AG20443 (cell line): Measurements from ENCODE around the gene MTHFD1.

Experiments used
- DNase-seq: peaks from one replicate; pipeline ENCODE4 v3.0.0; 2012; ENCODE audit warnings: low spot score, mixed read lengths

Gene MTHFD1

DNA sequence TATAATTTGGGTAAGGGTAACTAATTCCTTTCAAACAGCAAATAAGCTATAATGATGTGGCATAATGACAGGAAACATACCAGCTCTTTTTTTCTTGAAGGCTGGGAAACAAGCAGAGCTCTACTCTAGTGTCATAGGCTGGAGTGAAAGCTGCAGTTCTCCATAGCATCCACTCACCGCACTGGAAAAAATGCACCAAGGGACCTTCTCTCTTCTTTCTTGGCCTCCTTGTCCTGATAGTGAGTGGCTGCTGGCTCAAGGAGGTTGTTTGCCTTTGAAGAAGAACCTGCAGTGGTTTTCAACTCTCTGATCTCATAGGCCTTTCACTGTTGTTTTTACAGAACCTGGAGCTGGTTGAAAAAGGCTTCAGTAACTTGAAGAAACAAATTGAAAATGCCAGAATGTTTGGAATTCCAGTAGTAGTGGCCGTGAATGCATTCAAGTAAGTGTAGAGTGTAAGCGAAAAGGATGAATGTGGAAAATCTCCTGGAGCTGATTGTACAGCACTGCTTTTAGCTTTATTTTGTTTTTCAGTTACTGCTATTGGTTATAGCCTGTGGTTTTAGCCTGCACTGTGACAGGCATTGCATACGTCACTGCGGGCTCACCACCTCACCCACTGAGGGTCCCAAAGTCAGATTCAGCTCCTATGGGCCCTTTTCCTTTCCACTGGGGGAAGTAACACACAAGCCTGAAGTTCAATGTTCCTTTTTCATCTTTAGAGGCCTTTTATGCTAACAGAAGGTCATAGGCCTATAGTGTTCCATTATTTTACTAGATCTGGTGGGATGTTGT, 59.9 kb downstream of the MTHFD1 start:
- DNase-seq: no peak

DNA sequence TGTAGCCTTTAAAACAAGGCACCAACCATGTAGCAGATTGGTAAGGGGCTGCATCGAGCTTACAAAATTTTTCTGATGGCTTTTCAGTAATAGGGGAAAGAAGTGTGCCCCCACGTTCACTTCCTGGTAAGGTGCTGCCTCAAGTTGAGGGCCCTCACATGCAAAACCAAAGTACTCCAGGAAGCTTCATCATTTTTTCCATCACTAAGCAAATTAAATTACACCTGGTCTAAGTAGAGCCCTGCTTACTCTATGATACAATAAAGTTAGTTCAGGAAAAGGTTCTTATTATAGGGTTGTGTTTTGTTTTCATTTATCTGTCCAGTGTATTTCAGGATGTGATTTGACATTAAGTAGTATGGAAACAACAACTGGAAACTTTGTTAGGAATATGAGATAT, 62.1 kb downstream of the MTHFD1 start:
- no peak for DNase-seq

DNA sequence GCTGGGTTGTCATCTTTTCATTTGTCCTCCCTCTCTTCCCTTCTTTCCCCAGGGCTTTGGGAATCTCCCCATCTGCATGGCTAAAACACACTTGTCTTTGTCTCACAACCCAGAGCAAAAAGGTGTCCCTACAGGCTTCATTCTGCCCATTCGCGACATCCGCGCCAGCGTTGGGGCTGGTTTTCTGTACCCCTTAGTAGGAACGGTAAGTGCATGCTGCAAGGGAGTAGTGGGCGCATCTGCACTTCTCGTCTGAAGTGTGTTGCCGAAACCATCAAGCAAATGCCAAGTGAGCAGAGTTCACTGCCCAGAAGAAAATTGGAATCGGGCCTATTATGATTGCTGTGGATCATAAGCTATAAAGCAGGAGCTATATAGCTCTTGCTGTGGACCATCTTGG, 66.5 kb downstream of the MTHFD1 start:
- DNase-seq: no peak

DNA sequence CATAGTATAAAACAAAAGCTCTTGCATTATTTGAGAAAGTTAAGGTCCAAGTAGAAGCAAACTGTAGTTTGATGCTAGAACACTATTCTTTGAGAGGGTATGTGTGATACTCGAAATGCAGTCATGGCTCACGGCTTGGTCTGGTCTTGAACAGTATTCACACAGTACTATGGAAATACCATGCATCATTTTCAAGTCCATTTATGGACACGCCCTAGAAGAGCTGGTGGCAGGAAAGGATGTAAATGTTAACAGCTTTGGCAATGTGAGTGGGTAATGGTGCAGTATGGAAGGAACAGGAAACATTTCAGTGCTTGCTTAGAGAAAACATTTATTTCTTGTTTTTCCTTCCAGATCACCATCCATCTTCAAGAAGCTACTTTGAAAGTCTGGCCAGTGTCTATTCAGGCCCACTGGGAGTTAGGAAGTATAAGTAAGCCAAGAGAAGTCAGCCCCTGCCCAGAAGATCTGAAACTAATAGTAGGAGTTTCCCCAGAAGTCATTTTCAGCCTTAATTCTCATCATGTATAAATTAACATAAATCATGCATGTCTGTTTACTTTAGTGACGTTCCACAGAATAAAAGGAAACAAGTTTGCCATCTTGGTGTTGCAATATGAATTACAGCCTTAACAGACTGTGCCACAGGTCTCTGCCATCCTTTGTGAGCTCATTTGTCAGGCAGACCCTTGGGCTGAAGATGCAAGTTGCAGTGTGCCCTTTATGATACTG, 71.4 kb downstream of the MTHFD1 start:
- no peak for DNase-seq

DNA sequence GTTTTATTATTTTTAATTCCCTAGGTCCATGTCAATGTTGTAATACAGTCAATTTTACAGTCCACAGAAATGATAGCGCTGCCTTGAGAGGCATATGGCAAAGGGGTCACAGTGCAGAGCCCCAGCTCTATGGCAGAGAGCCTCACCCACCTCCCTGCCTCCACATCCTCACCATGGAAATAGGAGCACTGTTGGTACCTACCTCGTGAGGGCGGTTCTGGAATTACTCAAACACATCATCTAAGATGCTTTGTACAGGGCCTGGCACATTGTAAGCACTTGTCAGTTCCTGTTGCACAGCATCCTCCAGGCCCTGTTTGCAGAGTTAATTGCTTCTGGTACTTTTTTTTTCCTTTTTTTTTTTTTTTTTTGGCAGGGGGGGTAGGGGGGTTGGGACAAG, 73.1 kb downstream of the MTHFD1 start:
- DNase-seq: no peak

DNA sequence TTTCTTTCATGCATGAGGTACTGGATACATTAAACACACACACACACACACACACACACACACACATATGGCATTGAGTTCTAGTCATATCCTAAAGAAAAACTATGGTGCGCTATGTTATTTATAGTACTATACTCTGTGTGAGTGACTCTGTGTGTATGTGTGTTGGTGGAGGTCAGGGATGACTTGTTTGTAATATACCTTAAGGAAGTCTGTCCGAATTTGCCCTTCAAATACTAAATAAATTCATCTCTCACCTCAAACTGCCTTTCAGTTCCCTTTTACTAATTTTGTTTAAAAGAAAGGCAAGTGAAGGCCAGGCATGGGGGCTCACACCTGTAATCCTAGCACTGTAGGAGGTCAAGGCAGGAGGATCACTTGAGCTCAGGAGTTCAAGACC, 75.0 kb downstream of the MTHFD1 start:
- DNase-seq: no peak

DNA sequence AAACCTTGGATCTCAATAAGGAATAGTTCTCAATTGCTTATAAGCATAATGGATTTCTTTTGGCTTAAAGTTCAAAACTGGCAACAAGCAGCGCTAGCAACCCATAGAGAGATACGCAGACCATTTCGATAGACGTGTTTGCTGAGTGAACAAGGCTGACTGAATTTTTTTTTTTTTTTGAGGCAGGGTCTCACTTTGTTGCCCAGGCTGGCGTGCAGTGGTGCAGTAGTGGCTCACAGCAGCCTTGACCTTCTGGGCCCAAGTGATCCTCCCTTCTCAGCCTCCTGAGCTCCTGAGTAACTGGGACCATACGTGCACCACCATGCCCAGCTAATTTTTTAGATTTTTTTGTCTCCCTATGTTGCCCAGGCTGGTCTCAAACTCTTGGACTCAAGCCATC, 75.7 kb downstream of the MTHFD1 start:
- DNase-seq: no peak

DNA sequence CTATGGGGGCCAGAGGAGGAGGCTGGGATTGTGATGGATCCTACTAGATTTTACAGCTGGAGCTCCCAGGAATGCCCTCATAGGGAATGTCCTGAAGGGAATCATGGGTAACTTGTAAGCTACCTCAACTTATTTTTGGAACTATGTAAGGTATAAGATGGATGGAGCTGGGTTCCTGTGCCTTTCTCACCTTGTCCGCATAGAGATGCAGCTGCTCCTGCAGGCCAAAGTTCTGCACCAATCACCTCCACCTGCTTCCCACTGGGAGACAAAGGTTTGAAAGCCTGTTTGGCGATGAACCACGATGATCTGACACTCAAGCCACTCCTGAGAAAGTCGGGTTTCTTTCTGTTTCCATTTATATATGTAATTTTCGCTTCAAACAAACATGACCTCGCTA, 76.5 kb downstream of the MTHFD1 start:
- no peak for DNase-seq

DNA sequence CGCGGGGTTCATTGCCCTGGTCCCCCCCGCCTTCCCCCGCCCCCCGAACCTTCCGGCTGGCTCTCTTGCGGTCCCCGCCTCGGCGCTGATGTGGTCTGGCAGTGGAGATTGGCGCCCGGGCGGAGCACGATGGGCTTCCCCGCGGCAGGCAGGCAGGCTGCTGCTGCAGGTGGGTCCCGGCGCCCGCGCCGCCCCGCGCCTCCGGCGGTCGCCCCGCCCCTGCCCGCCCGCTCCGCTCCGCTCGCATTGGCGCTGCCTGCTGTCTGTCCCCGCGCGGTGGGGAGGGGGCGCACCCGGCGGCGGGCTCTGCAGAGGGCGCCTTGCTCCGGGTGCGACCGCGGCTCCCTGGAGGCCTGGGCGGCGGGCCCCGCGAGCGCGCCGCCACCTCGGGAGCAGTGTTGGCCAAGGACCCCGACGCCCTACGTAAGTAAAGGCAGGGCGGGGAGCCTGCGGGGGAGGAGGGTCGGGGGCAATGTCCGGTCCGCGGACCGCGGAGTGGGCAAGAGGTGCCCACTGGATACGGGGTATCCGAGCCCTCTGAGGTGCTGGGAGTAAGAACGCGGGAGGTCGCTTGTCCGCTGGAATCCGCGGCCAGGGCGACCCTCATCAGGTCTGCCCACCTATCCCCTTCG, 77.2 kb downstream of the MTHFD1 start, which contains the start of gene AKAP5:
AKAP5 (plus strand) TSS at position 309 of the 632 bp plus-strand sequence. CDS start 2,896 bp downstream, outside the sequence.
- DNase-seq: peak; percentile 77

DNA sequence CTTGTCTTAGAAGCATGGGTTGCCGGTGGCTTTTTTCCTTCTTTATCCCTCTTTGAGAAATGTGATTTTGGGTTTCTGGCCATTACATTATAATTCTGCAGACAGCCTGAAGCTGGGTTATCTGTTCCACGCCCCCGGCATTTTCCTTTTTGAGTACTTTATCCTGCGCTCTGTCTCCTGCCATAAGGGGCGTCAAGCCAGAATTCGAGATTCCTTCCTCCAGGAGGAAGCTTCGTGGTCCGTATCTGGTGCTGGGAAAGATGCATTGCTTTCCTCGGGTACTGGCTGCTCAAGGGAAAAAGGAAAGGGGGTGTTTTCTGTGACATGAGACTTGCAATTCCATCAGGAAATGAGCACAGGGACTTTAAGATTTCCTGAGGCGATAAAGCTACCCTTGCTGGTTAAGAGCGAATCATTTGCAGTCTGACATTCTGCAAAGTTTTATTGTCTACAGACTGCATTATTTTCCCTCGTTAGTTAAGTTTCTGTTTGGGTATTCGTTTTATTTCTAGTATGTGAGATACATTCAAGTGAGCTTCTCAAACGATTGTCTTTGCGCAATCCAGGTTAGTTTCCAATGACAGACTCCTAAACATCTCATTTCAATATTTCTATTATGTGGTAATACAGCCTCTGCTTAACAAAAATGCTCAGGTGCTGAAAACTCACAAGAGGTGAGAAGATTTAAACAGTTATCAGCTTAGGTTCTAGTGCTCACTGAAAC, 77.8 kb downstream of the MTHFD1 start:
- peak; percentile 70 for DNase-seq

DNA sequence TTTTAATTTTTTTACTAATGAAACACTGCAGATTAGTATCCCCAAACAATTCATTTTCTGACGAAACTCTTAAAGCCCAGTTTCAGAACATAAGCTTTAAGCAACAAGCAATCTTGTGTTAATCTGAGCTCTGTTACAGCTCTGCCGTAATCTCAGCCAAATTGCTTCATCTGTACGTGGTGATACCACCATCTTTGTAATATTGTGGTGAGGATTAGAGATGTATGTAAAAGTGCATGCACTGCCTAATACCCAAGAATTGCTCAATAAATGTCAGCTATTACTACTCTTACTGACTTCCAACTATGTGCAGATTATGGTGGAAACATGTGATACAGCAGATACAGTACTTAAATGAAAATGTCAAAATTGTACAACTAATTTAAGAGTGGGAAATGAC, 78.9 kb downstream of the MTHFD1 start:
- no peak for DNase-seq

DNA sequence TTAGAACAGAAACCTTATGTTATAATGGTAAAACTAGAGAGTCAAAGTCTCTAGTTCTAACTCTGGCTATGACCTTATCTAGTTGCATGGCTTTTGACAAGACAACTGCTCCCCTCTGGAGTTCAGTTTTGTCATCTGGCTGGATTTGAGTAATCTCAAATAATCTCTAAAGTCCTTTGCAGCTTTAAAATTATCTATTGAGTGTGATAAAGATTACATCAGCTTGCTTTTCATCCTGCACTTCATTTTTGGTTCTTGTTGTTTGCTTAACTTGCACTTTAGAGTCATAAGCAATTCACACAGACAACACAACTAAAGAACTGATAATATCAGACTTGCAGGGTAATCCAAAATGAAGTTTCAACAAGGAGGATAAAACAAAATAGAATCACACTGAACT, 79.4 kb downstream of the MTHFD1 start:
- DNase-seq: no peak

DNA sequence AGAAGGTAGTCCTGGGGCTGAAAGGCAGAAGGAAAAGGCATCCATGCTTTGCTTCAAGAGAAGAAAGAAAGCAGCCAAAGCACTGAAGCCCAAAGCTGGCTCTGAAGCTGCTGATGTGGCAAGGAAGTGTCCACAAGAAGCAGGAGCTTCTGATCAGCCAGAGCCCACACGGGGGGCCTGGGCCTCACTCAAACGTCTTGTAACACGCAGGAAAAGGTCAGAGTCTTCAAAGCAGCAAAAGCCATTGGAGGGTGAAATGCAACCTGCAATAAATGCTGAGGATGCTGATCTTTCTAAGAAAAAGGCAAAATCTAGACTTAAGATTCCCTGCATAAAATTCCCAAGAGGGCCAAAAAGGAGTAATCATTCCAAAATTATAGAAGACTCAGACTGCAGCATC, 80.3 kb downstream of the MTHFD1 start:
- no peak for DNase-seq

DNA sequence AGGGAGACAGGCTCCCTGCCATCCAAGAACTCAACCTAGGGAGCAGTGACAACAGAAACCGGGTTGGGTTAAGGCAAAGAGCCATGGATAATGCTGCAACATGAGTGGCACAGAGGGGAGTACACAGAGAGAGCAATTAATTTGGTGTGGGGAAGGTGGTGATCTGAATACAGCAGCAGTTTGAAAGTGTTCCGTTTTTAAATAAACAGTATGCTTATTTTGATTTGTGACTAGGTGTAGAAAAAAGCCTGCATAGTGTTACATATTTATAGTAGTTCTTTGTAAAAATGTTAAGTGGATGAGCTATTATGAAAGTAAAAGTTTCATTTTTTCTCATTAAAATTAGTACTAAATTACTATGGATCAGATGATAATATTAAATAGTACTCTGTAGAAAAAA, 85.9 kb downstream of the MTHFD1 start:
- no peak for DNase-seq

DNA sequence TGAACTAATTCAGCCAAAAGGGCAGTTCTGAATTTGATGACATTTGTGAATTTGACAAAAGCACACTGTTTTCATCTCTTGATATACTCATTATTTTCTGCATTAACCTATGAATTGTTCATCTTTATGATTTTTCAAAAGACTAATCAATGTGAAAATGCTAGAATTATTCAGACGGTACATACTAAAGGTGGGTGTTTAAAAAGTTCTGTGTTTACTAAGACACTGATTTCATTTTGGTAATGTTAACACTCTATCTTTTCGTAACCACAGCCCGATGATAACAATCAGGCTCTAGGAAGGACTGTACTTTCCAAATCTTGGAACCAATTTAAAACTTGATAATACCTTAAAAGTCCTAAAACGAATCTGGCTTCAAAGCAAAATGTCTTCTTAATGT, 86.5 kb downstream of the MTHFD1 start:
- DNase-seq: no peak

DNA sequence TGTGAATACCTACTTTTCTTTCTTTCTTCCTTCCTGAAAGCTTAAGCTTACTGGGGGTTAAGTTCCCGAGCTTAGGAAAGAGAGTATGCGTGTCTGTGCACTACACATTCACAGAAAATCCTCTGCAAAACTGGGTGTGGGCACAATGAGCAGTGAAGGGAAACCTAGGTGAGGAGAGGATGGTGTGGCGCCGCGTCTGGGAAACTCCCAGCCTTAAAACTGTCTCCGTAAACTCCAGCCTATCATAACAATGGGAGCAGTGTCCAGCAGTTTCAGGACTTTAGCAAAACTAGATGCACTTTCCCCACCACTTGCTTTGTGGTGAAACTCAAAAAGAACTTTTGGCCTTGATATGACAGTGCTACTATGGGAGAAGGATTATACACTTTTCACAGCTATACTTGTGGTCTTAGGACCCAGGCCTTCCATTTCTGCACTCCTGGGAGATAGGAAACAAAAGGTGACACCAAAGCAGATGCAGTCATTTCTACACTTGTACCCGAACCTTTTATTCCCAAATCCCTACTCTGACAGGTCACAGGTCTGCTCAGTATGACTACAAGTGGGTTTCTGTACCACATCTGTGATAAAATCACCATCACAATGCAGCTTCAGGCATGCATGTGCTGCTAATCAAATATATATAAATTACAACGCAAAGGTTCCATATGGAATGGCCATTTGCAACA, 87.6 kb downstream of the MTHFD1 start:
- no peak for DNase-seq

DNA sequence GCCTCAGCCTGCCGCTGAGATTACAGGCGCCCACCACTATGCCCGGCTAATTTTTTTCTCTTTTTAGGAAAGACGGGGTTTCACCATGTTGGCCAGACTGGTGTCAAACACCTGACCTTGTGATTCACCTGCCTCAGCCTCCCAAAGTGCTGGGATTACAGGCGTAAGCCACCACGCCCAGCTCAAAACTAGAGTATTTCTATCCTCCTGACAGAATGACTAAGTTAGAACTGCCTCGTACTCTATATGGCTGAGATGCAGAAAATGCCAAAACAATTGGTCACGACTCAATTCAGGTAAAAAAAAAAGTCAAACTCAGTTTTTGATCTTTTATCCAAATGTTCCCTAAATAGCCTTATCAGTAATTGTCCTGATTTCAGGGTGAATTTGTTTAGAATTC, 88.3 kb downstream of the MTHFD1 start:
- no peak for DNase-seq

DNA sequence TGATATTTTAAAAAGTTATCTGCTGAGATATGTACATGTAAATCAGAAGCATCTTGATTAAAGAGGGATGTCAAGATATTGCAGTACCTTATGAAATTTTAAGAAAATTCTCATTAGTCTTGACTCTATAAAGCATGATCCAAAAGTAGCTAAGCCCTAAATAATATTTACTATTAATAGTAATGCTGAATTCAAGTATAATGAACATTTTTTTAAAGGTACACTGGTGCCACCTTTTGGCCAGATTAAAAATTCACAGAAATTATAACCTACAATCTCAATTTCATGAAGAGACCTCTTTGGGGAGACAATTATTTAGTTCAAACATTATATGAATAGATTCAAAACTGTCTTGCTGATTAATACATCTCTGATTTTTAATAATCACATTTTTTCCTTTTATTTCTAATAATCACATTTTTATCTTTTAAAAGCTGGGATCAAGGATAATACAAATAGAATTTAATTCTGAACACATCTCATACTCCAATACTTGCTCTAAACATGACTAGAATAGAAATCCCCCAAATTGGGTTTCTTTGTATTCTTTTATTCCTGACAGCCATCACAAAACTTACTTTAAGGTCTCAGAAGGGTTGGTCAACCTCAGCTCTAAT, 90.6 kb downstream of the MTHFD1 start:
- DNase-seq: peak; percentile 30

DNA sequence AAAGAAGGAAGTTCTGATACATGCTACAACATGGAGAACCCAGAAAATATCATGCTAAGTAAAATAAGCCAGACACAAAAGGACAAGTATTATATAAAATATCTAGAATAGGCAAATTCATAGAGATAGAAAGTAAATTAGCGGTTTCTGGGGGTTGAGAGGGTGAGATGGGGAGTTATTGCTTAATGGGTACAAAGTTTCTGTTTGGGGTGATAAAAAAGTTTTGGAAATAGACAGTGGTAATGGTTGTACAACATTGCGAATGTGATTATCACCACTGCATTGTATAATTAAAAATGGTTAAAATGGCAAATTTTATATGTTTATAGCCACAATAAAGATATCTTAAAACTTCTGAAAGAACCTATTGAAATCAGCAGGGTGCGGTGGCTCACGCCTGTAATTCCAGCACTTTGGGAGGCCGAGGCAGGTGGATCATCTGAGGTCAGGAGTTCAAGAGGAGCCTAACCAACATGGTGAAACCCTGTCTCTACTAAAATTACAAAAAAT, 100.5 kb downstream of the MTHFD1 start:
- DNase-seq: no peak

DNA sequence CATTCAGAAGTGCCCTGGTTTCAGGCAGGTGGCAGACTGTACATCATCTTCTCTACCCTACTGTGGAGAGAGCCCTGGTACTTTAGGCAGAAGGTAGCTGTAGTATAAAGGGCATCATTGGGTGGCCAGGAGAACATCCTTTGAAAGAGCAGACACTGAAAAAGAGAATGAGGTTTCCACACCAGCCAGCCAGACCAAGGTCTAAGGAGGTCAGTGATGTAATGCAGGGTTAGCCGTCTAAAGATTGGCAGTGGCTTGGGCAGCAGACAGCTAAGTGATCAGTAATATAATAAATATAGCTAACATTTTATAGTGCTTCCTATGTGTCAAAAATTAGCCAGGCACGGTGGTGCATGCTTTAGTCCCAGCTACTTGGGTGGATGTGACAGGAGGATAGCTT, 103.5 kb downstream of the MTHFD1 start:
- no peak for DNase-seq

DNA sequence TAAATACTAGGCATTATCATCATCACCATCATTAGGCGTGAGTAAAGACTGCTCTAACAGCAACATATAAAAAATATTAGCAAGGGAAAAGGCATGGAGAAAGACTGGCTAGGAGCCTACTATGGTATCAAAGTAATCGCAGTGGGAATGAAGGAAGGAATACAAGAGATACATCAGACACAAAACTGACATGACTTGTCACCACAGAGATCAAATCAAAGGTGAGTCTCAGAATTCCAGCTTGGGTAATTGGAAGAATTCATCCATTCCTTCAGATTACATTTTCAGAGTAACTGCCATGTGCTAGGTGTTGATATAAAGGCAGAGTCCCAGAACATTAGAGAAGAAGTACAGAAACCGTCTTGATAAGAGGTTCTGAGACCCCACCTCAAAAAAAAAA, 105.3 kb downstream of the MTHFD1 start:
- DNase-seq: no peak
